ENCODE results near the gene MMP26. TPM values are rescaled to one million over a fixed set of nuclear protein-coding genes. Genes with fewer than 3 reads are reported as not detected.

The MMP26 gene
- total and polyA plus RNA-seq, 10 of the 15 experiments (the other 5 are each of a cell fraction or from before 2014, with no cell fraction given) = not detected

DNA sequence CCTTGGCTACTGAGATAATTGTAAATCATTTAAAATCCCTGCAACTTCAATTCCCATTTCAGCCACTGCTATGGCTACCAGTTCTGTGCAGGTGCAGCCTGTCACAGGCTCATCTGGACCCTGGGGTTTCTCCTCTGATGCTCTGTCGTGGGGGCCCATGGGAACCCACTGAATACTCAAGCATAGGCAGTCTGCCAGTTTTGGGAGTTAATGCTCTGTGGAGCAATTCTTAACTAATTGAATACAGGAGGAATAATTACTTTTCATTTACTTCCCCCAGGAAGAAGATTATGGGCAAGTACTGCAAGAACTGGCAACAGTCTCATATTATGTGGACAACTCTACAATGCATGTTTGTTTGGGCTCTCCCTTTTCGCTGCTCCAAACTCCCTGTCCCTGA lies 32.8 kb upstream of the MMP26 start (continued):
- no peak for TF ChIP-seq ZBED1 (IDR thresholded peaks at IDR 0.05; ENCODE audit: borderline replicate concordance)

DNA sequence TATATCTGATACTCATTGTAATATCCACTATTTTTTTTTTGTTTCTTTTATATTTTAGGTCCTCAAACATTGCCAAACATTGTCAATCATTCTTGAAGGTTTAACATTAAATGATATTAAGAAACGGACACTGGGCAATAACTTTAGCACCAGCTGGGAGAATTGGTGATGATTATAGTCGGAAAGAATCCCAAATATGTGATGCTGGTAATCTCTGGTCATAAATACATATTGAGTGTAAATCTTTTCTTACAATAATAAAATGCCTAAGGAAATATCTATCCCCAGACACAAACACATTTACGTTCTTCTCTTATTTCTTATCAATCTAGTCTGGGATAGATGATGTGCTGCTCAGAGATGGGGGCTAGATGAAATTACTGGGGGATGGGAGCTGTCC lies 32.1 kb upstream of the MMP26 start:
- no TSS peak for BruUV-seq (replicated peaks)
- FAIRE-seq = no peak
- Histone ChIP-seq H3K36me3 (ENCODE audit: control insufficient read depth in 2 of 2, insufficient read depth in 2 of 2, low read length in 1 of 2) (no peaks in the 10 kb centered on the region), H3K9ac (ENCODE audit: control insufficient read depth, insufficient read depth, low read length) (no peak overlapping the region), H3K79me2 (ENCODE audit: control insufficient read depth, insufficient read depth, low read length) (no peaks in the 10 kb centered on the region), H3K4me2 (ENCODE audit: control insufficient read depth, insufficient read depth) (no peak overlapping the region), H3K27ac (ENCODE audit: control insufficient read depth, insufficient read depth) (no peak overlapping the region), H2AFZ (ENCODE audit: control insufficient read depth, low read depth, low read length) (no peak overlapping the region), H3K9me3 (replicated peaks; ENCODE audit: control insufficient read depth, insufficient read depth, low read length) (no peaks in the 10 kb centered on the region), H3K4me3 (no peak overlapping the region), H3K27me3 (replicated peaks in 1 of 2; ENCODE audit: control insufficient read depth in 2 of 2, insufficient read depth in 2 of 2, low read length in 1 of 2) (no peaks in the 10 kb centered on the region), H3K4me1 (ENCODE audit: control insufficient read depth, insufficient read depth, low read length) (no peaks in the 10 kb centered on the region), H4K20me1 (ENCODE audit: control insufficient read depth, insufficient read depth) (no peaks in the 10 kb centered on the region)
- RAD21 ChIA-PET (ENCODE audit: unreplicated experiment) = no interaction called here
- ATAC-seq = no peak
- TF ChIP-seq IRF4 (IDR thresholded peaks at IDR 0.05; ENCODE audit: low read depth, low read length) = no peak
- TF ChIP-seq ZNF622 (IDR thresholded peaks at IDR 0.05) = no peak
- no peak for TF ChIP-seq MTA3 (IDR thresholded peaks at IDR 0.05; ENCODE audit: borderline replicate concordance, low read length)
- no peak for TF ChIP-seq TCF12 (IDR thresholded peaks at IDR 0.05; ENCODE audit: low read depth, low read length)
- no peak for TF ChIP-seq NRF1 (conservative IDR thresholded peaks at IDR 0.05; ENCODE audit: low read depth, low read length)
- TF ChIP-seq SPI1 (IDR thresholded peaks at IDR 0.05; ENCODE audit: borderline replicate concordance, insufficient read depth, low read depth, low read length) = no peak
- no peak for TF ChIP-seq HCFC1 (IDR thresholded peaks at IDR 0.05; ENCODE audit: low read length)
- TF ChIP-seq ZZZ3 (IDR thresholded peaks at IDR 0.05; ENCODE audit: control insufficient read depth, insufficient read length, low read depth) = no peak
- TF ChIP-seq KAT2A (conservative IDR thresholded peaks at IDR 0.05; ENCODE audit: control insufficient read depth, low read depth, low read length) = no peak
- no peak for DNase-seq (ENCODE audit: low read depth, low spot score)
- POLR2A ChIA-PET = no interaction called here
- SMC1A ChIA-PET (ENCODE audit: uncharacterized antibody, unreplicated experiment) = no interaction called here
- CTCF ChIA-PET = no interaction called here
- intact Hi-C loops (cut with micrococcal nuclease; ENCODE audit: unreplicated experiment) = no loop called here
- WGBS (ENCODE audit: insufficient coverage, insufficient replicate concordance, low lambda C conversion rate, missing lambda C conversion rate) = 19% methylated on average over 3 of the region's 3 CpGs
- in situ Hi-C loops (cut with MboI) = no loop called here
